Kidney (tissue), 14 donors: Measurements from ENCODE around the gene CDC25A. TPM values are rescaled to one million over a fixed set of nuclear protein-coding genes. Genes with fewer than 3 reads are reported as not detected.

Experiments
- DNase-seq, 5 donors: peaks; one replicate each; pipeline ENCODE4 v3.0.0-alpha.2; 2013 to 2020
- FAIRE-seq: peaks from 2 replicates; lab custom pipeline; 2012; peaks lifted over from hg19 to GRCh38; lab: Jason Lieb, UNC
- H3K27ac ChIP-seq, 2 donors: one replicate each; pipeline ENCODE4 v1.7.0; 2013; ENCODE audit warnings: low read depth in 2 of 2, low read length in 2 of 2, inconsistent platforms in 1 of 2
- H3K27me3 ChIP-seq: one replicate; pipeline ENCODE4 v1.7.1; 2013; ENCODE audit warnings: low read length, inconsistent platforms; ENCODE audit not compliant: control insufficient read depth, insufficient read depth
- H3K36me3 ChIP-seq, 3 donors: one replicate each; pipeline versions ENCODE4 v1.7.0 to v1.7.1; 2013; ENCODE audit warnings: low read length in 3 of 3, control low read depth in 1 of 3, inconsistent platforms in 1 of 3; ENCODE audit not compliant: insufficient read depth in 3 of 3, control insufficient read depth in 2 of 3
- H3K4me1 ChIP-seq, 3 donors: one replicate each; pipeline versions ENCODE4 v1.7.0 to v1.7.1; 2013; ENCODE audit warnings: low read length in 3 of 3, inconsistent platforms in 1 of 3, low read depth in 1 of 3; ENCODE audit not compliant: control insufficient read depth in 2 of 3, insufficient read depth in 2 of 3
- H3K4me3 ChIP-seq, 3 donors: one replicate each; pipeline versions ENCODE4 v1.7.0 to v1.8.1; 2013; ENCODE audit warnings: low read length in 3 of 3, control low read depth in 1 of 3, inconsistent platforms in 1 of 3
- H3K9ac ChIP-seq, 3 donors: one replicate each; pipeline versions ENCODE4 v1.7.0 to v1.7.1; 2013; ENCODE audit warnings: low read length in 3 of 3, control low read depth in 1 of 3, inconsistent platforms in 1 of 3
- H3K9me3 ChIP-seq, 3 donors: one replicate each; pipeline versions ENCODE4 v1.7.0 to v1.7.1; 2013; ENCODE audit warnings: low read length in 3 of 3, control low read depth in 1 of 3, inconsistent platforms in 1 of 3; ENCODE audit not compliant: control insufficient read depth in 2 of 3, insufficient read depth in 1 of 3
- CTCF ChIP-seq: IDR thresholded peaks from 3 replicates; pipeline ENCODE4 v1.5.1; 2012; ENCODE audit warnings: mild to moderate bottlenecking, moderate library complexity, borderline replicate concordance; ENCODE audit not compliant: insufficient read depth; ENCODE audit errors: extremely low read depth
- intact Hi-C: fragments of 100-400 bp; cut with DNase I; formaldehyde crosslinking; loops from one replicate; pipeline ENCODE4 v1.11.1; 2022
- polyA plus RNA-seq: library from polyadenylated mRNA; stranded (reverse); fragments of 350-450 nt; fragmentation: Illumina TruSeq; extraction: RNeasy Lipid Tissue Mini Kit (QIAGEN cat#74804); gene quantifications from one replicate; pipeline ENCODE4 v1.2.3, GENCODE V29; 2014; ENCODE audit warnings: low read depth, low replicate concordance; ENCODE audit not compliant: insufficient read depth
- total RNA-seq: library from RNA; stranded (reverse); fragmentation: NEBNext Ultra II Directional; extraction: Animal tissue kit (Norgen Biotek cat#: 25700); gene quantifications from one replicate; pipeline ENCODE4 v1.2.1, GENCODE V29; 2021
- donor health status: control.
- donor health status: control.
- donor health status: control.
- donor health status: control.
- donor health status: control.
- donor health status: DM: yes; HTN: yes; CAD: no.
- donor health status: Normal renal cell carcinoma (clear cell type).

CDC25A gene
- total and polyA plus RNA-seq, 2 donors from 2014 or later = 0.88 to 1.6 TPM

GRCh38 chr3:48120223-48120622 lies 68.0 kb downstream of the CDC25A start:
- DNase-seq = no peak
- intact Hi-C loops = no loop called here
- Histone ChIP-seq H3K36me3 (no peaks in the 10 kb centered on the region), H3K4me1 (no peaks in the 10 kb centered on the region), H3K4me3 (no peak overlapping the region), H3K27me3 (no peaks in the 10 kb centered on the region), H3K9me3 (no peaks in the 10 kb centered on the region), H3K27ac (no peak overlapping the region), H3K9ac (no peak overlapping the region)
- no peak for TF ChIP-seq CTCF
- FAIRE-seq = no peak

- TF ChIP-seq CTCF = no peak
- no peak overlapping the region for H3K9ac ChIP-seq
- intact Hi-C loops = no loop called here
- H3K4me3 ChIP-seq = no peak overlapping the region
- peak in 2 of 5 donors; percentile 76 to 89 for DNase-seq
- no peaks in the 10 kb centered on the region for H3K9me3 ChIP-seq
- no peak overlapping the region for H3K27ac ChIP-seq
- no peaks in the 10 kb centered on the region for H3K27me3 ChIP-seq
- FAIRE-seq = no peak
- no peaks in the 10 kb centered on the region for H3K4me1 ChIP-seq
- no peaks in the 10 kb centered on the region for H3K36me3 ChIP-seq
Measured at GRCh38 chr3:48119505-48120193, 68.6 kb downstream of the CDC25A start.

GRCh38 chr3:48118928-48119327 lies 69.3 kb downstream of the CDC25A start:
- TF ChIP-seq CTCF = no peak
- no peaks in the 10 kb centered on the region for H3K4me1 ChIP-seq
- FAIRE-seq (no peak), DNase-seq (no peak)
- H3K27ac ChIP-seq = peak overlapping the region in 1 of 2 donors; percentile 53
- H3K27me3 ChIP-seq = no peaks in the 10 kb centered on the region
- no peaks in the 10 kb centered on the region for H3K9me3 ChIP-seq
- intact Hi-C loops = no loop called here
- no peak overlapping the region for H3K9ac ChIP-seq
- H3K36me3 ChIP-seq = no peaks in the 10 kb centered on the region
- no peak overlapping the region for H3K4me3 ChIP-seq

GRCh38 chr3:48118322-48118721 lies 69.9 kb downstream of the CDC25A start:
- FAIRE-seq (no peak), DNase-seq (peak in 1 of 5 donors; percentile 22)
- no peaks in the 10 kb centered on the region for H3K4me1 ChIP-seq
- H3K9me3 ChIP-seq = no peaks in the 10 kb centered on the region
- H3K36me3 ChIP-seq = no peaks in the 10 kb centered on the region
- H3K27ac ChIP-seq = no peak overlapping the region
- intact Hi-C loops = no loop called here
- no peak overlapping the region for H3K9ac ChIP-seq
- no peaks in the 10 kb centered on the region for H3K27me3 ChIP-seq
- H3K4me3 ChIP-seq = no peak overlapping the region
- TF ChIP-seq CTCF = no peak
